Measurements from ENCODE around the gene JAM2. TPM values are rescaled to one million over a fixed set of nuclear protein-coding genes. Genes with fewer than 3 reads are reported as not detected.

Gene JAM2
- polyA plus RNA-seq, 1 donor from 2014 or later, result 1.1 TPM

- H3K27me3 ChIP-seq (ENCODE audit: insufficient read depth, low read depth, low read length), result no peaks in the 10 kb centered on the region
- no peak overlapping the region for H3K4me2 ChIP-seq (ENCODE audit: low read length)
- H4K20me1 ChIP-seq (ENCODE audit: insufficient read depth), result no peaks in the 10 kb centered on the region
- no peak overlapping the region for H2AFZ ChIP-seq (ENCODE audit: low read depth, low read length)
- no peak for TF ChIP-seq EZH2 (IDR thresholded peaks at IDR 0.05; ENCODE audit: borderline replicate concordance, insufficient read depth, low read length, poor library complexity, severe bottlenecking)
- TF ChIP-seq REST (IDR thresholded peaks at IDR 0.05; ENCODE audit: borderline replicate concordance), result no peak
- TF ChIP-seq RAD21 (conservative IDR thresholded peaks at IDR 0.05), result no peak
- no peak for TF ChIP-seq POLR2AphosphoS5 (IDR thresholded peaks at IDR 0.05)
- TF ChIP-seq EP300 (conservative IDR thresholded peaks at IDR 0.05; ENCODE audit: poor library complexity, severe bottlenecking), result no peak
- TF ChIP-seq SMC3 (conservative IDR thresholded peaks at IDR 0.05; ENCODE audit: poor library complexity), result no peak
- H3K79me2 ChIP-seq (replicated peaks; ENCODE audit: insufficient read depth, low read length), result no peaks in the 10 kb centered on the region
- no peaks in the 10 kb centered on the region for H3K9me3 ChIP-seq (ENCODE audit: low read length)
- no peaks in the 10 kb centered on the region for H3K36me3 ChIP-seq (ENCODE audit: insufficient read depth, low read length)
- no peak overlapping the region for H3K27ac ChIP-seq (ENCODE audit: low read length)
- peaks cover 3% of the 10 kb centered on the region for H3F3A ChIP-seq (ENCODE audit: insufficient read depth, low read length, poor library complexity, severe bottlenecking)
- H3K9me2 ChIP-seq (ENCODE audit: insufficient read depth, low read length), result no peaks in the 10 kb centered on the region
- H3K4me3 ChIP-seq (ENCODE audit: low read length), result no peak overlapping the region
- H3K9ac ChIP-seq (ENCODE audit: low read length), result no peak overlapping the region
These were observed 4.4 kb downstream of the JAM2 start for GRCh38 chr21:25643486-25643885.

GRCh38 chr21:25646474-25646873 lies 7.4 kb downstream of the JAM2 start:
- H3K4me2 ChIP-seq (ENCODE audit: low read length), result no peak overlapping the region
- no peak for TF ChIP-seq EP300 (conservative IDR thresholded peaks at IDR 0.05; ENCODE audit: poor library complexity, severe bottlenecking)
- no peak for TF ChIP-seq REST (IDR thresholded peaks at IDR 0.05; ENCODE audit: borderline replicate concordance)
- no peak for TF ChIP-seq POLR2AphosphoS5 (IDR thresholded peaks at IDR 0.05)
- no peak for TF ChIP-seq RAD21 (conservative IDR thresholded peaks at IDR 0.05)
- TF ChIP-seq CTCF (IDR thresholded peaks at IDR 0.05; ENCODE audit: poor library complexity, severe bottlenecking), result no peak
- no peak for TF ChIP-seq TAF1 (IDR thresholded peaks at IDR 0.05; ENCODE audit: low read depth)
- no peak for TF ChIP-seq MXI1 (conservative IDR thresholded peaks at IDR 0.05; ENCODE audit: poor library complexity, severe bottlenecking)
- TF ChIP-seq SMC3 (conservative IDR thresholded peaks at IDR 0.05; ENCODE audit: poor library complexity), result no peak
- no peak for TF ChIP-seq EZH2 (IDR thresholded peaks at IDR 0.05; ENCODE audit: borderline replicate concordance, insufficient read depth, low read length, poor library complexity, severe bottlenecking)
- no peak overlapping the region for H3K4me3 ChIP-seq (ENCODE audit: low read length)

More at GRCh38 chr21:25646474-25646873, 7.4 kb downstream of the JAM2 start:
- H4K20me1 ChIP-seq (ENCODE audit: insufficient read depth), result no peaks in the 10 kb centered on the region
- no peaks in the 10 kb centered on the region for H3F3A ChIP-seq (ENCODE audit: insufficient read depth, low read length, poor library complexity, severe bottlenecking)
- H3K9ac ChIP-seq (ENCODE audit: low read length), result no peak overlapping the region
- H3K36me3 ChIP-seq (ENCODE audit: insufficient read depth, low read length), result no peaks in the 10 kb centered on the region
- H3K27me3 ChIP-seq (ENCODE audit: insufficient read depth, low read depth, low read length), result no peaks in the 10 kb centered on the region
- H3K79me2 ChIP-seq (replicated peaks; ENCODE audit: insufficient read depth, low read length), result no peaks in the 10 kb centered on the region
- H3K27ac ChIP-seq (ENCODE audit: low read length), result no peak overlapping the region
- H3K9me2 ChIP-seq (ENCODE audit: insufficient read depth, low read length), result no peaks in the 10 kb centered on the region
- H2AFZ ChIP-seq (ENCODE audit: low read depth, low read length), result no peak overlapping the region
- no peaks in the 10 kb centered on the region for H3K9me3 ChIP-seq (ENCODE audit: low read length)
